Medulla oblongata (tissue), 1 donor: Measurements from ENCODE around the gene FSTL3.
"Not testable (repeated sequence)": the region's sequence is repeated elsewhere in the genome, so short reads cannot be mapped to it uniquely, and the experiment has no call there.

ENCODE experiments used
- DNase-seq: peaks from one replicate; pipeline ENCODE4 v3.0.0-alpha.2; 2015; ENCODE audit errors: extremely low spot score

FSTL3 gene

DNA sequence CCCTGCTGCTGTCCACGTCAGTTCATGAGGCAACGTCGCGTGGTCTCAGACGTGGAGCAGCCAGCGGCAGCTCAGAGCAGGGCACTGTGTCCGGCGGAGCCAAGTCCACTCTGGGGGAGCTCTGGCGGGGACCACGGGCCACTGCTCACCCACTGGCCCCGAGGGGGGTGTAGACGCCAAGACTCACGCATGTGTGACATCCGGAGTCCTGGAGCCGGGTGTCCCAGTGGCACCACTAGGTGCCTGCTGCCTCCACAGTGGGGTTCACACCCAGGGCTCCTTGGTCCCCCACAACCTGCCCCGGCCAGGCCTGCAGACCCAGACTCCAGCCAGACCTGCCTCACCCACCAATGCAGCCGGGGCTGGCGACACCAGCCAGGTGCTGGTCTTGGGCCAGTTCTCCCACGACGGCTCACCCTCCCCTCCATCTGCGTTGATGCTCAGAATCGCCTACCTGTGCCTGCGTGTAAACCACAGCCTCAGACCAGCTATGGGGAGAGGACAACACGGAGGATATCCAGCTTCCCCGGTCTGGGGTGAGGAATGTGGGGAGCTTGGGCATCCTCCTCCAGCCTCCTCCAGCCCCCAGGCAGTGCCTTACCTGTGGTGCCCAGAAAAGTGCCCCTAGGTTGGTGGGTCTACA lies 6.6 kb downstream of the FSTL3 start:
- DNase-seq = no peak

- no peak for DNase-seq
Observed at GRCh38 chr19:685454-685931, 9.3 kb downstream of the FSTL3 start.

DNA sequence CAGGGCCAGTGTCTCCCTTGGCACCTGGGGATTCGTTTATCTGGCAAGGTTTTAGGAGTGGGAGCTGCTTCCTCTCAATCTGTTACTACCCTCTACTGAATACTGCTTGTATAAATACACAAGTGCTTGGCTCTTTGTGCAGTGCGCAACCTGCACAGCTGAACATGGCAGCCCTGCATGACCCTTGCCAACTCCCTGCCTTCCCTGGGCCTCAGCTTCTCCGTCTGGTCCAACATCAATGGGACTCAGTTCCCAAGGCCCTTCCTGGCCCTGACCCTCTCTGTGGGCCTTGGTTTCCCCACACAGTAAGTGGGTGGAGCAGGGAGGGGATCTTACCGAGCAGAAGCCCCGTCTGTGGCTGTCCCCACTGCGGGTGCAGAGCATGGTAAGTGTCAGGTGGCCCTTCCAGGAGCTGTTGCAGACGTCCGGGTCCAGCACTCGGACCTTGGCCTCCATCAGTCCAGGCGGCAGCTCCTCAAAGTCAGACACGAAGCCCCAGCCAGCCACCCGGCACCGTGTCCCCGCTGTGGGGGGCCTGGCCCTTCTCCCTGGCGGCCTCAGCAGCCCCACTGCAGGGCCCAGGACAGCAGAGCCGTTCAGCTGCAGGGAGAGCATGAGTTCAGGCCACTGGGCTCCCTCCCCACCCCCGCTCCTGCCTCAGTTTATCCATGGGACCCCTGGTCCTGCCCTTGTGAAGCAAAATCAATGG lies 10.6 kb downstream of the FSTL3 start:
- no peak for DNase-seq

GRCh38 chr19:687569-688166 lies 11.5 kb downstream of the FSTL3 start:
- no peak for DNase-seq

DNA sequence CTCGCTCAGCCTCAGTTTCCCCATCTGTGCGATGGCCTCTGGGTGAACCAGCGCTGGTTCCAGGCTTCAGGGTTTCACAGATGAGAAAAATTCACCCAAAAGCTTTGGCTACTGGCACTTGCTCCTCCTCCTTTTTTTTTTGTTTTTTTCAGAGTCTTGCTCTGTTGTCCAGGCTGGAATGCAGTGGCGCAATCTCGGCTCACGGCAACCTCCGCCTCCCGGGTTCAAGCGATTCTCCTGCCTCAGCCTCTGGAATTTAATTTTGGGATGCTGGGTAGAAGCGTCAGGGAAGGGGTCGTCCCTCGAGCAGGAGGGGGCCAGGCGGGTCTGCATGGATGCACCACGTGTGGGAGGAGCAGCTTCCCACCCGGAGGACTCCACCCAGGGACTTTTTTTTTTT lies 12.0 kb downstream of the FSTL3 start:
- DNase-seq = no peak

GRCh38 chr19:688992-689391 lies 12.8 kb downstream of the FSTL3 start:
- no peak for DNase-seq

- no peak for DNase-seq
Observed at GRCh38 chr19:690203-690602, 14.0 kb downstream of the FSTL3 start.

GRCh38 chr19:694481-695351 lies 18.5 kb downstream of the FSTL3 start:
- no peak for DNase-seq

GRCh38 chr19:695352-695949 lies 19.3 kb downstream of the FSTL3 start, which contains the start of gene PRSS57:
Gene PRSS57, minus strand, starts transcription at chr19:695452. Its CDS starts 22 bp downstream, at chr19:695430.
- no peak for DNase-seq

GRCh38 chr19:698529-698928 lies 22.3 kb downstream of the FSTL3 start:
- DNase-seq = not testable (repeated sequence)

GRCh38 chr19:699885-700284 lies 23.7 kb downstream of the FSTL3 start:
- DNase-seq = not testable (repeated sequence)

- not testable (repeated sequence) for DNase-seq
Observed at GRCh38 chr19:702847-703246, 26.7 kb downstream of the FSTL3 start.

- no peak for DNase-seq
Observed at GRCh38 chr19:703329-703650, 27.1 kb downstream of the FSTL3 start.

- DNase-seq = no peak
Observed at GRCh38 chr19:703651-704446, 27.7 kb downstream of the FSTL3 start.

- no peak for DNase-seq
Observed at GRCh38 chr19:704447-704741, 28.2 kb downstream of the FSTL3 start.

DNA sequence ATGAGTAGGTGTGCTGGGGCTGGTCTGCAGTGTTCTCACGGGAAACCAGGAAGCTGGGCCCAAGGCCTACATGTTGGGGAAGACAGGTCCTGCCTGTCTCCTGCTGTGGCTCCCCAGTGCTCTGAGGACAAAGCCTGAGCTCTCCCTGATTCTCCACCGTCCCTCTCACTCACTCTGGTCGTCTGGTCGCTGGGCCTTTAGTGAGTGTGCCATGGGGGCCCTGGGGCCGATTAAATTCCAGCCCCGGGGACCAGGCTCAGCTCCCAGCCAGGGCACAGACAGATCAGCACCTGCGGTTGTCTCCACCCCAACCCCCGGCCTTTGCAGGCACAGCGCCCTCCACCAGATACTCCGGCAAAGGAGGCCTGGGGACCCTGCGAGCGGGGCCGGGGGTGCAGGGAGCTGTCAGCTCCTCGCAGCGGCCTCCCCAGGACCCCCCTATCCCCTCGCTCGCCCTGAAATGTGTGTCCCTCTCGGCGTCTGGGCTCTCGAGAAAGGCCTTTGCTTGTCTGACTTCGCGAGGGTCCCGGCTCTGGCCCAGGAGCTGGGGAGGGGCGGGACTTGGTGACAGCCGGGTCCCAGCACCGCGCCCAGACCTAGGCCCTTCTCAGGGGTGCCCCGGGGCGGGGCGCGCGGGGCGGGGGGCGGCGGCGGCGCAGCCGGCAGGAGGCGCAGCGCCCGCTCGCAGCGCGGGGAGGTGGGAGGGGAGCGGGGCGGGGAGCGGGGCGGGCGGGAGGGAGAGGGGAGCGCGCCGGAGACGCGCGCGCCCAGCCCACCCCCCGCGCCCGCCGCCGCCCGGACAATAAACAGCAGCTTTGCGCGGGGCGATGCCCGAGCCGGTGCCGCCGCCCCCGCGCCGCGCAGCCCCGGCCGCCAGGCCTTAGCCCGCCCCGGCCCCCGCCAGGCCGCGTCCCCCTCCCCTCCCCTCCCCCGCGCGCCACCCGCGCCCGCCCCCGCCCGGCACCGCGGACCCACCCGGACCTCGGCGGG lies 32.3 kb downstream of the FSTL3 start, which contains the start of gene PALM:
TSS of gene PALM (plus strand) at position 782 of the 990 bp plus-strand sequence. CDS start 212 bp downstream, outside the sequence.
- no peak for DNase-seq

GRCh38 chr19:709196-709964 lies 33.2 kb downstream of the FSTL3 start:
- DNase-seq = no peak

DNA sequence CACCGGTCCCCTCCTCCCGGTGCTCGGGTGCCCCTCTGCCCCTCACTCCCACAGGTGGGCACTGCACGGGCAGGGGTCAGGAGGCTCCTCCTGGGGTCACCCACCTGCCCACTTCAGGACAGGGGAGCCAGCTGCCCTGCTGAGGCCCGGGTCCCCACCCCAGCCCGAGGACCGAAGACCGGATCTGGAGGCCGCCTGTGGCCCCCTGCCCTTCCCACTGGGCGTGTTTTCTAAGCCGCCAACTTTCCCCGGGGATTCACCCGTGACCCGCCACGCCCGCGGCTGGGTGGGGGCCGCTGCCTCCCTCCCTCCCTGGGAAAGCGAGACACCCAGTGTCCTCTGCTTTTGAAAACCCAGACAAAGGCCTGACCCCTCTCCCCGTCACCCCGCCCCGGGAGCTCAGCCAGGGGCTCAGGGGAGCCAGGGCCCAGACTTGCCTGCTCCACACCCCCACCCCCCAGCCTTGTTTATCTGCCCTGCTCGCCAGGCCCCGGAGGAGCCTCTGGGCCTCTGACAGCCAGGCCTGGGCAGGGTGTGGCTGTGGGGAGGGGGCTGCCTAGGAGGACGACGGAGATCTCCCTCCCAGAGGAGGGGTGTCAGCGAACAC lies 33.9 kb downstream of the FSTL3 start:
- DNase-seq = peak; percentile 50
